Measurements from ENCODE around the gene CBX1. TPM values are rescaled to one million over a fixed set of nuclear protein-coding genes. Genes with fewer than 3 reads are reported as not detected.

The CBX1 gene
- total and polyA plus RNA-seq, 10 of the 15 experiments (the other 5 are each of a cell fraction or from before 2014, with no cell fraction given), result 11.8 to 99.2 (median 43.5) TPM

DNA sequence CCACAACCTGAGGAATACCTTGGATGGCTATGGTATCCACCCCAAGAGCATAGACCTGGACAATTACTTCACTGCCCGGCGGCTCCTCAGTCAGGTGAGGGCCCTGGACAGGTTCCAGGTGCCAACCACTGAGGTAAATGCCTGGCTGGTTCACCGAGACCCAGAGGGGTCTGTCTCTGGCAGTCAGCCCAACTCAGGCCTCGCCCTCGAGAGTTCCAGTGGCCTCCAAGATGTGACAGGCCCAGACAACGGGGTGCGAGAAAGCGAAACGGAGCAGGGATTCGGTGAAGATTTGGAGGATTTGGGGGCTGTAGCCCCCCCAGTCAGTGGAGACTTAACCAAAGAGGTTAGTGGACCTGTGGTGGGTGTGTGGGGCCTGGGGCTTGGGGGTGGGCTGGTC, 50.0 kb downstream of the CBX1 start:
- in situ Hi-C loops (cut with MboI), result no loop called here
- Histone ChIP-seq H3K4me3 (peak overlapping the region; percentile 97), H3K36me3 (ENCODE audit: control insufficient read depth in 2 of 2, insufficient read depth in 2 of 2, low read length in 1 of 2) (peaks cover 13 to 25% of the 10 kb centered on the region in 2 experiments), H3K27ac (ENCODE audit: control insufficient read depth, insufficient read depth) (peak overlapping the region; percentile 89; the same call in 1 of the 2 replicates), H3K4me2 (ENCODE audit: control insufficient read depth, insufficient read depth) (peak overlapping the region; percentile 78), H3K27me3 (replicated peaks in 1 of 2; ENCODE audit: control insufficient read depth in 2 of 2, insufficient read depth in 2 of 2, low read length in 1 of 2) (no peaks in the 10 kb centered on the region), H4K20me1 (ENCODE audit: control insufficient read depth, insufficient read depth) (peaks cover 5% of the 10 kb centered on the region; the same call in 1 of the 2 replicates), H3K9ac (ENCODE audit: control insufficient read depth, insufficient read depth, low read length) (no peak overlapping the region), H3K4me1 (ENCODE audit: control insufficient read depth, insufficient read depth, low read length) (peaks cover 25% of the 10 kb centered on the region), H2AFZ (ENCODE audit: control insufficient read depth, low read depth, low read length) (no peak overlapping the region), H3K79me2 (ENCODE audit: control insufficient read depth, insufficient read depth, low read length) (peaks cover 93% of the 10 kb centered on the region), H3K9me3 (replicated peaks; ENCODE audit: control insufficient read depth, insufficient read depth, low read length) (no peaks in the 10 kb centered on the region)
- ChIA-PET SMC1A (ENCODE audit: uncharacterized antibody, unreplicated experiment) (interaction anchor here (5.8 kb wide), 1 partner anchor 25 kb away, joined by 39 read pairs; no protein-coding TSS in a partner anchor), RAD21 (ENCODE audit: unreplicated experiment) (interaction anchor here (5.8 kb wide), 1 partner anchor 25 kb away, joined by 47 read pairs; no protein-coding TSS in a partner anchor), CTCF (interaction anchor here (1.0 to 9.0 kb wide), 4 partner anchors 15 to 28 kb away, joined by 3 to 87 read pairs (median 41); partner anchors contain the start of gene COPZ2), POLR2A (interaction anchor here (0.5 to 4.8 kb wide), 4 partner anchors 10 to 57 kb away, joined by 5 to 29 read pairs (median 15); partner anchors contain the start of gene SNX11)
- no peak for TF ChIP-seq IKZF1 (conservative IDR thresholded peaks at IDR 0.05)
- TF ChIP-seq, protein P1, sequence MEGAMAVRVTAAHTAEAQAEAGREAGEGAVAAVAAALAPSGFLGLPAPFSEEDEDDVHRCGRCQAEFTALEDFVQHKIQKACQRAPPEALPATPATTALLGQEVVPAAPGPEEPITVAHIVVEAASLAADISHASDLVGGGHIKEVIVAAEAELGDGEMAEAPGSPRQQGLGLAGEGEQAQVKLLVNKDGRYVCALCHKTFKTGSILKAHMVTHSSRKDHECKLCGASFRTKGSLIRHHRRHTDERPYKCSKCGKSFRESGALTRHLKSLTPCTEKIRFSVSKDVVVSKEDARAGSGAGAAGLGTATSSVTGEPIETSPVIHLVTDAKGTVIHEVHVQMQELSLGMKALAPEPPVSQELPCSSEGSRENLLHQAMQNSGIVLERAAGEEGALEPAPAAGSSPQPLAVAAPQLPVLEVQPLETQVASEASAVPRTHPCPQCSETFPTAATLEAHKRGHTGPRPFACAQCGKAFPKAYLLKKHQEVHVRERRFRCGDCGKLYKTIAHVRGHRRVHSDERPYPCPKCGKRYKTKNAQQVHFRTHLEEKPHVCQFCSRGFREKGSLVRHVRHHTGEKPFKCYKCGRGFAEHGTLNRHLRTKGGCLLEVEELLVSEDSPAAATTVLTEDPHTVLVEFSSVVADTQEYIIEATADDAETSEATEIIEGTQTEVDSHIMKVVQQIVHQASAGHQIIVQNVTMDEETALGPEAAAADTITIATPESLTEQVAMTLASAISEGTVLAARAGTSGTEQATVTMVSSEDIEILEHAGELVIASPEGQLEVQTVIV (IDR thresholded peaks at IDR 0.05; ENCODE audit: borderline replicate concordance, partially characterized antibody), result no peak
- no peak for TF ChIP-seq RAD51 (IDR thresholded peaks at IDR 0.05)
- TF ChIP-seq, protein P2, sequence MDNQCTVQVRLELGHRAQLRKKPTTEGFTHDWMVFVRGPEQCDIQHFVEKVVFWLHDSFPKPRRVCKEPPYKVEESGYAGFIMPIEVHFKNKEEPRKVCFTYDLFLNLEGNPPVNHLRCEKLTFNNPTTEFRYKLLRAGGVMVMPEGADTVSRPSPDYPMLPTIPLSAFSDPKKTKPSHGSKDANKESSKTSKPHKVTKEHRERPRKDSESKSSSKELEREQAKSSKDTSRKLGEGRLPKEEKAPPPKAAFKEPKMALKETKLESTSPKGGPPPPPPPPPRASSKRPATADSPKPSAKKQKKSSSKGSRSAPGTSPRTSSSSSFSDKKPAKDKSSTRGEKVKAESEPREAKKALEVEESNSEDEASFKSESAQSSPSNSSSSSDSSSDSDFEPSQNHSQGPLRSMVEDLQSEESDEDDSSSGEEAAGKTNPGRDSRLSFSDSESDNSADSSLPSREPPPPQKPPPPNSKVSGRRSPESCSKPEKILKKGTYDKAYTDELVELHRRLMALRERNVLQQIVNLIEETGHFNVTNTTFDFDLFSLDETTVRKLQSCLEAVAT (IDR thresholded peaks at IDR 0.05), result peak; percentile 32; the same call in 1 of the 2 replicates
- WGBS (ENCODE audit: insufficient coverage, insufficient replicate concordance, low lambda C conversion rate, missing lambda C conversion rate), result 98% methylated on average over 10 of the region's 10 CpGs
- intact Hi-C loops (cut with micrococcal nuclease; ENCODE audit: unreplicated experiment), result no loop called here
- no peak for DNase-seq (ENCODE audit: low read depth, low spot score)
- FAIRE-seq, result no peak
- ATAC-seq, result no peak
- BruUV-seq (replicated peaks), result no TSS peak
